Ascending aorta (tissue), 2 donors: ENCODE results near the gene KAT7. TPM values are rescaled to one million over a fixed set of nuclear protein-coding genes. Genes with fewer than 3 reads are reported as not detected.

Source experiments
- DNase-seq, 2 donors: peaks; one replicate each; pipeline ENCODE4 v3.0.0-alpha.2; 2019; ENCODE audit warnings: low spot score in 2 of 2
- H3K27ac ChIP-seq, 2 donors: fragments of 200-600 bp; sonication (generic); one replicate each; pipeline ENCODE4 v1.5.1; 2016 to 2017; ENCODE audit warnings: mild to moderate bottlenecking in 1 of 2
- H3K27me3 ChIP-seq: fragments of 200-600 bp; sonication (generic); one replicate; pipeline ENCODE4 v1.5.1; 2017
- H3K36me3 ChIP-seq, 2 donors: fragments of 200-600 bp; sonication (generic); one replicate each; pipeline ENCODE4 v1.5.1; 2016
- H3K4me1 ChIP-seq, 2 donors: fragments of 200-600 bp; sonication (generic); one replicate each; pipeline ENCODE4 v1.5.1; 2016 to 2017; ENCODE audit warnings: mild to moderate bottlenecking in 1 of 2
- H3K4me3 ChIP-seq, 2 donors: fragments of 200-600 bp; sonication (generic); one replicate each; pipeline ENCODE4 v1.5.1; 2016 to 2017; ENCODE audit warnings: mild to moderate bottlenecking in 1 of 2
- H3K9me3 ChIP-seq, 2 donors: fragments of 200-600 bp; sonication (generic); one replicate each; pipeline ENCODE4 v1.5.1; 2016
- CTCF ChIP-seq, 3 experiments: fragments of 200-600 bp in 2 of 3; fragments of 450-650 bp in 1 of 3; sonication (generic) in 2 of 3; IDR thresholded peaks; one replicate each; pipeline ENCODE4 v1.5.1; 2016 to 2019; ENCODE audit warnings: antibody characterized with exemption in 3 of 3, mild to moderate bottlenecking in 1 of 3, moderate library complexity in 1 of 3
- intact Hi-C: fragments of 100-400 bp; cut with DNase I; formaldehyde crosslinking; loops from one replicate; pipeline ENCODE4 v1.15.1; 2023
- total RNA-seq: library from RNA; depleted of rRNA; stranded (reverse); fragments of >200 nt; gene quantifications from one replicate; pipeline ENCODE4 v1.1.0, GENCODE V29; 2016

The KAT7 gene
- total RNA-seq, 1 donor from 2014 or later = 46.6 TPM

- Histone ChIP-seq H3K4me1 (no peaks in the 10 kb centered on the region), H3K36me3 (no peaks in the 10 kb centered on the region), H3K4me3 (no peak overlapping the region), H3K27me3 (no peaks in the 10 kb centered on the region), H3K27ac (no peak overlapping the region), H3K9me3 (no peaks in the 10 kb centered on the region)
- DNase-seq = no peak
- intact Hi-C loops = no loop called here
- no peak for TF ChIP-seq CTCF (IDR thresholded peaks at IDR 0.05)
Observed at GRCh38 chr17:49749730-49750129, 38.8 kb upstream of the KAT7 start.

GRCh38 chr17:49752508-49752907 lies 36.0 kb upstream of the KAT7 start:
- H3K36me3 ChIP-seq = no peaks in the 10 kb centered on the region
- no peaks in the 10 kb centered on the region for H3K4me1 ChIP-seq
- no peak for DNase-seq
- H3K4me3 ChIP-seq = no peak overlapping the region
- H3K27me3 ChIP-seq = no peaks in the 10 kb centered on the region
- no peaks in the 10 kb centered on the region for H3K9me3 ChIP-seq
- no peak for TF ChIP-seq CTCF (IDR thresholded peaks at IDR 0.05)
- intact Hi-C loops = no loop called here
- no peak overlapping the region for H3K27ac ChIP-seq

DNA sequence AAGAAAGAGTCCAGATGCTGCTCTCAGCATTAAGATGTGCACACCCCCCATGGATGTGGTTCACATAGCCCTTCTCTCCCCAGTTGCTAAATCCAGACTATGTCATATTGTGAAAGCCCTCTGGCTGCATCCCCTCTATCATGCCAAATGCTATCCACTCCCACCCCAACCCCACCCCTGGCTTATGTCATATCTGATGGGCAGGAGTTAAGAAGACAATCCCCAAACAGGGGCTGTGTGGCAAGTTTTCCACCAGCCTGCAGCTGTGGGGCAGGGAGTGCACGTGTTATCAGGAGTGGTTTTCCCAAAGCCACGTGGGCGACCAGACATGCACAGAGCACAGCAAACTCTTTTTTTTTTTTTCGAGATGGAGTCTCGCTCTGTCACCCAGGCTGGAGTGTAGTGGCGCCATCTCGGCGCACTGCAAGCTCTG lies 34.5 kb upstream of the KAT7 start:
- Histone ChIP-seq H3K9me3 (no peaks in the 10 kb centered on the region), H3K27me3 (no peaks in the 10 kb centered on the region), H3K4me1 (no peaks in the 10 kb centered on the region), H3K4me3 (no peak overlapping the region), H3K27ac (no peak overlapping the region), H3K36me3 (no peaks in the 10 kb centered on the region)
- no peak for DNase-seq
- no peak for TF ChIP-seq CTCF (IDR thresholded peaks at IDR 0.05)
- intact Hi-C loops = no loop called here

DNA sequence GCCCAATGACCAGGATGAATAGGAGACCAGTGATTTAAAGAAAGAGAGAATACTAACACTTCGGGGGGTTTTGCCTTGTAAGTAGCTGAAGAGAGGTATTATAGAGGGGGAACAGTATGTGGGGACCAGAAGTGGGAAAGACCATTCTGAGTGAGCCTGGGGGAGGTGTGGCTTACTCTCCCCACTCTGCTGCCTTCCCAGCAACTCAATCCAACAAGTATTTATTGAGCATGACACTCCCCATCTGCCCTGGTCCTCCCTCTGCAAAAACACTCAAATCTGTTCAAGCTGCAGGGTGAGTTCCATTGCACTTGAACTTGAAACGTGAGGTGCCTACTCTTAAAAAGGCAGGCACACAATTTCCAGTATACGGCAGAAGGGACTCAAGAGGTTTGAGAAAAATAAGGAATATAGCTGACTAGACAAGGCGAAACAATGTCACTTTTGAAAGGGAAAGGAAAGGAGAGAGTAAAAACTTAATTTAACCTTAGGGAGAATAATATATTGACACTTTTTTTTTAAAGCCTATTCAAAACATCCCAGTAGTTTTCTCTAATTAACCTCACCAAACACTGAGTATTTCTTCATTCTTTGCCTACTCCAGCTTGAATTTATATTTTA lies 32.7 kb upstream of the KAT7 start:
- TF ChIP-seq CTCF (IDR thresholded peaks at IDR 0.05) = no peak
- Histone ChIP-seq H3K4me3 (no peak overlapping the region), H3K36me3 (no peaks in the 10 kb centered on the region), H3K27me3 (no peaks in the 10 kb centered on the region), H3K9me3 (no peaks in the 10 kb centered on the region), H3K27ac (no peak overlapping the region), H3K4me1 (no peaks in the 10 kb centered on the region)
- intact Hi-C loops = no loop called here
- no peak for DNase-seq

DNA sequence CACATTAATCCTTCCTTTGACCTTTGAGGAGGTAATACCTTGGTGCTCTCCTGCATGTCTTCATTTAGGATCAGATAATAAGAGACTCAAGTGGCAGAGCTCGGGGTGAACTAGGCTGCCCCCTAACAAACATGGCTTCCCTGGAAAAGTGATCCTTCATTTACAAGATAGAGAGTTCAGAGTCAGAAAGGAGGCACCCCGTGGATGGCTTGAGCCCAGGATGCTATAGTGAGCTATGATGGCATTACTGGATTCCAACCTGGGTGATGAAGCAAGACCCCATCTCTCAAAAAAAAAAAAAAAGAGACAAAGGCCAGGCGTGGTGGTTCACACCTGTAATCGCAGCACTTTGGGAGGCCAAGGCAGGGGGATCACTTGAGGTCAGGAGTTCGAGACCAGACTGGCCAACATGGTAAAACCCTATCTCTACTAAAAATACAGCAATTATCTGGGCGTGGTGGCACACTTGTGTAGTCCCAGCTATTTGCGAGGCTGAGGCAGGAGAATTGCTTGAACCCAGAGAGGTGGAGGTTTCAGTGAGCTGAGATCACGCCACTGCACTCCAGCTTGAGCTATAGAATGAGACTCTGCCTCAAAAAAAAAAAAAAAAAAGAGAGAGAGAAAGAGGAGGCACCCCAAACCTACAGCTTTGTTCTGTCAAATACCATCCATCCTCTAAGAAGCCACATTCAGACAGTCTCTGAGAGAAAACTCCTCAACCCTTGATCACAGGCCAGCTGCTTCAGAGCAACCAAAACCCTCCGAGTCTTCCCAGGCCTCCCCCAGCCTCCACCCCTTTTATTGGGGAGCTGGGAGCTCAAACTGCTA lies 31.9 kb upstream of the KAT7 start:
- DNase-seq = no peak
- intact Hi-C loops = no loop called here
- Histone ChIP-seq H3K27me3 (no peaks in the 10 kb centered on the region), H3K4me3 (no peak overlapping the region), H3K4me1 (no peaks in the 10 kb centered on the region), H3K36me3 (no peaks in the 10 kb centered on the region), H3K9me3 (no peaks in the 10 kb centered on the region), H3K27ac (no peak overlapping the region)
- TF ChIP-seq CTCF (IDR thresholded peaks at IDR 0.05) = no peak
